ENCODE results near the gene PRR14.

GRCh38 chr16:30619638-30620037 is 31.1 kb upstream of the PRR14 start:
- TF ChIP-seq, protein P1, sequence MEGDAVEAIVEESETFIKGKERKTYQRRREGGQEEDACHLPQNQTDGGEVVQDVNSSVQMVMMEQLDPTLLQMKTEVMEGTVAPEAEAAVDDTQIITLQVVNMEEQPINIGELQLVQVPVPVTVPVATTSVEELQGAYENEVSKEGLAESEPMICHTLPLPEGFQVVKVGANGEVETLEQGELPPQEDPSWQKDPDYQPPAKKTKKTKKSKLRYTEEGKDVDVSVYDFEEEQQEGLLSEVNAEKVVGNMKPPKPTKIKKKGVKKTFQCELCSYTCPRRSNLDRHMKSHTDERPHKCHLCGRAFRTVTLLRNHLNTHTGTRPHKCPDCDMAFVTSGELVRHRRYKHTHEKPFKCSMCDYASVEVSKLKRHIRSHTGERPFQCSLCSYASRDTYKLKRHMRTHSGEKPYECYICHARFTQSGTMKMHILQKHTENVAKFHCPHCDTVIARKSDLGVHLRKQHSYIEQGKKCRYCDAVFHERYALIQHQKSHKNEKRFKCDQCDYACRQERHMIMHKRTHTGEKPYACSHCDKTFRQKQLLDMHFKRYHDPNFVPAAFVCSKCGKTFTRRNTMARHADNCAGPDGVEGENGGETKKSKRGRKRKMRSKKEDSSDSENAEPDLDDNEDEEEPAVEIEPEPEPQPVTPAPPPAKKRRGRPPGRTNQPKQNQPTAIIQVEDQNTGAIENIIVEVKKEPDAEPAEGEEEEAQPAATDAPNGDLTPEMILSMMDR (IDR thresholded peaks at IDR 0.05; ENCODE audit: control extremely low read depth in 1 of 3, insufficient read depth in 1 of 3, low read depth in 1 of 3, low read length in 3 of 3): no peak
- no peak for TF ChIP-seq ATF2 (IDR thresholded peaks at IDR 0.05; ENCODE audit: low read length)
- TF ChIP-seq JUN (IDR thresholded peaks at IDR 0.05; ENCODE audit: low read depth, low read length): no peak
- no peak for TF ChIP-seq ZNF274 (IDR thresholded peaks at IDR 0.05; ENCODE audit: borderline replicate concordance, extremely low read depth, low read length)
- no peak for TF ChIP-seq POLR2A (IDR thresholded peaks at IDR 0.05; ENCODE audit: control extremely low read depth in 1 of 2, low read depth in 2 of 2, low read length in 2 of 2)
- TF ChIP-seq BACH1 (IDR thresholded peaks at IDR 0.05; ENCODE audit: low read length): no peak

All from H1 (cell line).